Left ventricle myocardium inferior (tissue), 1 donor: ENCODE data around the gene NANS. TPM values are rescaled to one million over a fixed set of nuclear protein-coding genes. Genes with fewer than 3 reads are reported as not detected.

Experiments
- DNase-seq: peaks from one replicate; pipeline ENCODE4 v3.0.0-alpha.2; 2020
- H3K27ac ChIP-seq: fragments of 200-600 bp; replicated peaks from 2 replicates; pipeline ENCODE4 v1.8.0; 2021
- H3K27me3 ChIP-seq: fragments of 200-600 bp; 2 replicates; pipeline ENCODE4 v1.8.0; 2021; ENCODE audit warnings: low read depth
- H3K36me3 ChIP-seq: fragments of 200-600 bp; 2 replicates; pipeline ENCODE4 v1.8.0; 2021
- H3K4me1 ChIP-seq: fragments of 200-600 bp; 2 replicates; pipeline ENCODE4 v1.8.0; 2021
- H3K4me3 ChIP-seq: fragments of 200-600 bp; 2 replicates; pipeline ENCODE4 v1.8.0; 2021; ENCODE audit warnings: mild to moderate bottlenecking, moderate library complexity
- H3K9me3 ChIP-seq: fragments of 200-600 bp; replicated peaks from 2 replicates; pipeline ENCODE4 v1.8.0; 2021
- CTCF ChIP-seq: fragments of 200-600 bp; IDR thresholded peaks from 2 replicates; pipeline ENCODE4 v1.8.0; 2021; ENCODE audit warnings: antibody characterized with exemption, mild to moderate bottlenecking, borderline replicate concordance
- intact Hi-C: fragments of 100-400 bp; cut with micrococcal nuclease; formaldehyde crosslinking; loops from one replicate; pipeline ENCODE4 v1.11.0; 2022
- total RNA-seq: library from RNA; stranded (reverse); fragmentation: NEBNext Ultra II Directional; extraction: Animal tissue kit (Norgen Biotek cat#: 25700); gene quantifications from one replicate; pipeline ENCODE4 v1.2.1, GENCODE V29; 2021
- donor health status: DM: no; HTN: yes; CAD: no; lungs with severe emphysema.

NANS gene
- total RNA-seq, 1 donor from 2014 or later = 38.6 TPM

GRCh38 chr9:98101868-98102273 lies 45.3 kb downstream of the NANS start:
- Histone ChIP-seq H3K27me3 (peaks cover 6% of the 10 kb centered on the region), H3K36me3 (peaks cover under 1% of the 10 kb centered on the region), H3K4me1 (no peaks in the 10 kb centered on the region), H3K9me3 (peaks cover 8% of the 10 kb centered on the region), H3K27ac (no peak overlapping the region), H3K4me3 (no peak overlapping the region)
- no peak for TF ChIP-seq CTCF
- DNase-seq = no peak
- intact Hi-C loops = no loop called here

- Histone ChIP-seq H3K4me1 (no peaks in the 10 kb centered on the region), H3K36me3 (peaks cover 8% of the 10 kb centered on the region), H3K27me3 (no peaks in the 10 kb centered on the region), H3K4me3 (no peak overlapping the region), H3K9me3 (peaks cover 14% of the 10 kb centered on the region), H3K27ac (peak overlapping the region; percentile 15)
- intact Hi-C loops = no loop called here
- no peak for DNase-seq
- TF ChIP-seq CTCF = no peak
Observed at GRCh38 chr9:98104445-98104881, 47.9 kb downstream of the NANS start.

- Histone ChIP-seq H3K4me3 (no peak overlapping the region), H3K9me3 (peaks cover 14% of the 10 kb centered on the region), H3K27ac (peak overlapping the region; percentile 15), H3K36me3 (peaks cover 8% of the 10 kb centered on the region), H3K27me3 (no peaks in the 10 kb centered on the region), H3K4me1 (no peaks in the 10 kb centered on the region)
- no peak for DNase-seq
- intact Hi-C loops = no loop called here
- no peak for TF ChIP-seq CTCF
Observed at GRCh38 chr9:98105006-98105405, 48.5 kb downstream of the NANS start.

- no peak overlapping the region for H3K27ac ChIP-seq
- H3K4me3 ChIP-seq = no peak overlapping the region
- H3K27me3 ChIP-seq = no peaks in the 10 kb centered on the region
- no peak for TF ChIP-seq CTCF
- no peaks in the 10 kb centered on the region for H3K4me1 ChIP-seq
- peaks cover 8% of the 10 kb centered on the region for H3K36me3 ChIP-seq
- intact Hi-C loops = no loop called here
- peaks cover 14% of the 10 kb centered on the region for H3K9me3 ChIP-seq
- DNase-seq = no peak
Observed at GRCh38 chr9:98107926-98108325, 51.4 kb downstream of the NANS start.

GRCh38 chr9:98108531-98109031 lies 52.0 kb downstream of the NANS start:
- no peaks in the 10 kb centered on the region for H3K27me3 ChIP-seq
- TF ChIP-seq CTCF = no peak
- H3K27ac ChIP-seq = no peak overlapping the region
- peaks cover 14% of the 10 kb centered on the region for H3K9me3 ChIP-seq
- no peak overlapping the region for H3K4me3 ChIP-seq
- intact Hi-C loops = no loop called here
- DNase-seq = no peak
- H3K4me1 ChIP-seq = no peaks in the 10 kb centered on the region
- H3K36me3 ChIP-seq = peaks cover 8% of the 10 kb centered on the region
